ENCODE results near the gene ALDH1A1.

DNA sequence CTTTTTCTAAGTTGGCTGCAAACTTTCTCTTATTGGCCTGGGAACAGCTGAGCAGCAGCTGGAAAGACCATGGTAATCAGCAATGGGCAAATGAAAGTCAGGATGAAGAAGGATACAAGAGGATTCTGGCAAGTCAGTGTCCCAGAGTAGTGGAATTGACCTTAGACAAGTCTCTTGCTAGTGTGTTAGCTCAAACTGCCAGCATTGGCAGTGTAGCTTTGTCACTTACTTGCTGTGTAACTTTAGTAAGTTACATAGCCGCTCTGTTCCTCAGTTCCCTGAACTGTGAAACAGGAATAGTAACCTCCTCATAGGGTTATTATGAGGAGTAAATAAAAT, 3.6 kb downstream of the ALDH1A1 start:
- no peak for TF ChIP-seq EZH2 (IDR thresholded peaks at IDR 0.05)
- TF ChIP-seq POLR2AphosphoS5 (IDR thresholded peaks at IDR 0.05; ENCODE audit: borderline replicate concordance, low read depth, low read length) = no peak

Data from SK-N-MC (cell line).